ENCODE measurements around the gene MS4A1. TPM values are rescaled to one million over a fixed set of nuclear protein-coding genes. Genes with fewer than 3 reads are reported as not detected.

The MS4A1 gene
- not detected in 5 replicates for total RNA-seq (2022; extraction: Qiagen RNA extraction; ENCODE audit: low read depth)

DNA sequence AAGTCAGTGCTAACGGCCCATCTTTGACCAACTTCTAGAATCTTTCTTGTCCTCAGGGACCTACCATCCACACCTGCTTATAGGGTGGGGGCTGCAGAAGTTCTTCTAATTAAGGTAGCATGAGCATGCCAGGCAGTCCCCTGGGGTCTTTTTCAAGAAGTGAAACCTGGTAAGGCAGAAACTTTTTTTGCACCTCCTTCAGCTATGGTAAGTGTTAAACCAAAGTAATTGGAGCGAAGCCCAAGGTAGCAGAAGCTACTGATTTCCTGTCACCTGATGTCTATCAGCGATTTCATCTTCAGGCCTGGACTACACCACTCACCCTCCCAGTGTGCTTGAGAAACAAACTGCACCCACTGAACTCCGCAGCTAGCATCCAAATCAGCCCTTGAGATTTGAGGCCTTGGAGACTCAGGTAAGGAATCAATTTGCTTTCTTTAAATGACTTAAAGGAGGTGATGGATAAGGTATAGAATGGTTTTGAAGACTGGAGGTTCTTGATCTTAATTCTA lies at the start of gene MS4A1:
Gene MS4A1 (plus strand): TSS at position 317 of the 512 bp plus-strand sequence. CDS start 6,528 bp downstream, outside the sequence.

DNA sequence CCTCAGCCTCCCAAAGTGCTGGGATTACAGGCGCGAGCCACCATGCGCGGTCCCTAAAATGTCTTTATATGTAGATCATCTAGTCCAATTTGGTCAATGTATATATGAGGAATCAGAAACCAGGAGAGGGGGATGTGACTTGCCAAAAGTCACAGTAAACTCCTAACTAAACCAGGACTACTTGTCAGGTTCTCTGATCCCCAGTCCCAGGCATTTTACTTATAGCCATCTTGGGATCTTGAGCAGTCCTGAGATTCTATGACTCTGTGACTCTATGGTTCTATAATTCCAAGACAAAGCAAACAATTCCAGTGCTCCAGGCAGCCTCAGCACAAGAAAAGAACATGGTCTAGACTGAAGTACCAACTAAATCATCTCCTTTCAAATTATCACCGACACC lies 26.4 kb upstream of the MS4A1 start, which contains the start of gene MS4A5:
Gene MS4A5 (plus strand): TSS at position 301 of the 400 bp plus-strand sequence. CDS start 103 bp downstream, outside the sequence.

DNA sequence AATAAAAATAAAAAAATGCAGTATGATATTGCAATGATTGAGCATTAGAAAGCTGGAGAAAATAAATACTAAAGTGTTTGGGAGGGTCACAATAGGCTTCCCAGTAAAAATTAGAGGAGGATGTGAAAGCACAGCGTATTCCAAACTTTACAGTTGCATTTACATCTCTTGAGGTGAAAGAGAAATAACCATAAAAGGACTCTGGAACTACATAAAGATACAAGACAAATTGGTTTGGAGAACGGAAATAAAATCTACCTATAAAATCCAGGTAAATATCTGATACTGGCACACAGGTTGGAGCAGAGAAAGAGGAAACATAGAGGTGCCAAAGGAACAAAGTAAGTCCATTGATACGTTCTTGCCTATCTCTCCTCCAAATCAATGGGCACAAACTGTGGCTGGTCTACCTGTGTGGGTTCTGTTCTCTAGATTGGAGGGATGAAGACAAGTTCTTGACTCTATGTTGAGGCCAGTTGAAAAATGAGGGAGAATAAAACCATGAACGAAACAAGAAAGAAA lies 36.9 kb downstream of the MS4A1 start, which contains the start of gene MS4A12:
Gene MS4A12 (plus strand): TSS at position 291 of the 522 bp plus-strand sequence. CDS start 4,541 bp downstream, outside the sequence.

GRCh38 chr11:60515144-60515855 lies 59.7 kb downstream of the MS4A1 start, which contains the start of gene MS4A13:
TSS of gene MS4A13 (plus strand) at chr11:60515392. CDS start at chr11:60518084, 2,692 bp downstream.

Other genes starting within 250 kb of the MS4A1 start
- not detected in 5 replicates for gene MS4A4E, start 212.7 kb upstream of the MS4A1 start, total RNA-seq (2022; extraction: Qiagen RNA extraction; ENCODE audit: low read depth)
- gene MS4A4A, start 175.2 kb upstream of the MS4A1 start, total RNA-seq (2022; extraction: Qiagen RNA extraction; ENCODE audit: low read depth), result not detected in 5 replicates
- gene MS4A6E, start 128.6 kb upstream of the MS4A1 start, total RNA-seq (2022; extraction: Qiagen RNA extraction; ENCODE audit: low read depth), result not detected in 5 replicates
- gene MS4A7, start 77.3 kb upstream of the MS4A1 start, total RNA-seq (2022; extraction: Qiagen RNA extraction; ENCODE audit: low read depth), result not detected in 5 replicates
- gene MS4A14, start 59.4 kb upstream of the MS4A1 start, total RNA-seq (2022; extraction: Qiagen RNA extraction; ENCODE audit: low read depth), result not detected in 5 replicates
- not detected in 5 replicates for gene MS4A5, start 26.3 kb upstream of the MS4A1 start, total RNA-seq (2022; extraction: Qiagen RNA extraction; ENCODE audit: low read depth)
- gene MS4A12, start 36.9 kb downstream of the MS4A1 start, total RNA-seq (2022; extraction: Qiagen RNA extraction; ENCODE audit: low read depth), result not detected in 5 replicates
- gene MS4A13, start 59.5 kb downstream of the MS4A1 start, total RNA-seq (2022; extraction: Qiagen RNA extraction; ENCODE audit: low read depth), result not detected in 5 replicates
- not detected in 5 replicates for gene MS4A8, start 243.8 kb downstream of the MS4A1 start, total RNA-seq (2022; extraction: Qiagen RNA extraction; ENCODE audit: low read depth)